Natural killer cell (primary cell): ENCODE measurements around the gene MGMT. TPM values are rescaled to one million over a fixed set of nuclear protein-coding genes. Genes with fewer than 3 reads are reported as not detected.

Experiments
- ATAC-seq, 3 donors: fragments of 150-1000 bp in 2 of 3; fragments of 200-7000 bp in 1 of 3; cut with Tn5 transposase; 1 replicate in 1 of 3; 2 replicates in 2 of 3; pipeline ENCODE4 v1.10.0; 2021; ENCODE audit warnings: mild to moderate bottlenecking in 2 of 3, moderate library complexity in 2 of 3
- DNase-seq, 2 donors: peaks; one replicate each; pipeline versions ENCODE4 v3.0.0 to v3.0.0-alpha.2; 2013 to 2021; ENCODE audit warnings: mixed read lengths in 1 of 2
- H3K27ac ChIP-seq: one replicate; pipeline ENCODE4 v1.5.1; 2013; ENCODE audit warnings: mild to moderate bottlenecking, low read length
- H3K27me3 ChIP-seq: one replicate; pipeline ENCODE4 v1.6.1; 2013; ENCODE audit warnings: low read length; ENCODE audit not compliant: control insufficient read depth, insufficient read depth
- H3K36me3 ChIP-seq: one replicate; pipeline ENCODE4 v1.6.1; 2013; ENCODE audit warnings: low read length; ENCODE audit not compliant: control insufficient read depth, insufficient read depth
- H3K4me1 ChIP-seq: one replicate; pipeline ENCODE4 v1.6.1; 2013; ENCODE audit warnings: low read length; ENCODE audit not compliant: control insufficient read depth, insufficient read depth
- H3K4me3 ChIP-seq: one replicate; pipeline ENCODE4 v1.5.1; 2013; ENCODE audit warnings: low read length
- H3K9me3 ChIP-seq: one replicate; pipeline ENCODE4 v1.6.1; 2013; ENCODE audit warnings: low read length; ENCODE audit not compliant: control insufficient read depth, insufficient read depth
- H3K27ac Mint-ChIP-seq, 2 donors: one replicate each; pipeline ENCODE4 v1.8.0; 2022; ENCODE audit warnings: mild to moderate bottlenecking in 2 of 2, mixed read lengths in 2 of 2, moderate library complexity in 1 of 2
- H3K27me3 Mint-ChIP-seq, 2 donors: one replicate each; pipeline ENCODE4 v1.8.0; 2022; ENCODE audit warnings: low read depth in 2 of 2, mixed read lengths in 2 of 2
- H3K36me3 Mint-ChIP-seq: one replicate; pipeline ENCODE4 v1.8.0; 2022; ENCODE audit warnings: mixed read lengths
- H3K4me1 Mint-ChIP-seq, 2 donors: one replicate each; pipeline ENCODE4 v1.8.0; 2022; ENCODE audit warnings: mixed read lengths in 2 of 2
- H3K4me3 Mint-ChIP-seq: one replicate; pipeline ENCODE4 v1.8.0; 2022; ENCODE audit warnings: mild to moderate bottlenecking, moderate library complexity, mixed read lengths
- H3K9me3 Mint-ChIP-seq, 2 donors: one replicate each; pipeline ENCODE4 v1.8.0; 2022; ENCODE audit warnings: mixed read lengths in 2 of 2
- WGBS: methylation state at CpG from one replicate; pipeline ENCODE4 v1.1.7; 2013; ENCODE audit warnings: missing lambda C conversion rate; ENCODE audit not compliant: insufficient coverage; 5-methylcytosine and 5-hydroxymethylcytosine counted together
- intact Hi-C: fragments of 100-400 bp; cut with micrococcal nuclease; formaldehyde crosslinking; loops from one replicate; pipeline ENCODE4 v1.14.2; 2022
- total RNA-seq, 4 donors: library from RNA; stranded (reverse); fragments of 120-200 nt in 1 of 4; gene quantifications; one replicate each; pipeline versions ENCODE4 v1.2.3 to v1.2.4, GENCODE V29; 2013 to 2022
- TF ChIP-seq, protein P1 (sequence below): fragments of 200-600 bp; IDR thresholded peaks from one replicate; pipeline ENCODE4 v1.8.0; 2022; ENCODE audit warnings: antibody characterized with exemption

The MGMT gene
- total RNA-seq, 3 donors from 2014 or later (not counting 1 experiment from before 2014, with no cell fraction given) = 16.5 to 19.7 (median 18.8) TPM

DNA sequence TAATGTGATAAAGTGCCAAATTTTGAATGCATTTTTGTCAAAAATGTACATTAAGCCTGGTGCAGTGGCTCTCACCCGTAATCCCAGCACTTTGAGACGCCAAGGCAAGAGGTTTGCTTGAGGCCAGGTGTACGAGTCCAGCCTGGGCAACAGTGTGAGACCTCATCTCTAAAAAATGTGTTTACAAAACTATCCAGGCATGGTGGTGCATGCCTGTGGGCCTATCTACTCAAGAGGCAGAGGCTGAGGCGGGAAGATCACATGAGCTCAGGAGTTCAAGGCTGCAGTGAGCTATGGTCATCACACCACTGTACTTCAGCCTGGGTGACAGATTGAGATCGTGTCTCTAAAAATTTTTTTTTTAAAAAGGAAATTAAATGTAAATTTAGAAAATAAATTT, 18.5 kb upstream of the MGMT start:
- Histone ChIP-seq H3K9me3 (no peaks in the 10 kb centered on the region), H3K4me3 (no peak overlapping the region), H3K36me3 (no peaks in the 10 kb centered on the region), H3K27me3 (no peaks in the 10 kb centered on the region), H3K27ac (no peak overlapping the region), H3K4me1 (no peaks in the 10 kb centered on the region)
- WGBS = 92% methylated on average over 4 of the region's 5 CpGs
- H3K27ac Mint-ChIP-seq = no peak overlapping the region
- no peaks in the 10 kb centered on the region for H3K4me1 Mint-ChIP-seq
- no peak for DNase-seq
- TF ChIP-seq, protein P1, sequence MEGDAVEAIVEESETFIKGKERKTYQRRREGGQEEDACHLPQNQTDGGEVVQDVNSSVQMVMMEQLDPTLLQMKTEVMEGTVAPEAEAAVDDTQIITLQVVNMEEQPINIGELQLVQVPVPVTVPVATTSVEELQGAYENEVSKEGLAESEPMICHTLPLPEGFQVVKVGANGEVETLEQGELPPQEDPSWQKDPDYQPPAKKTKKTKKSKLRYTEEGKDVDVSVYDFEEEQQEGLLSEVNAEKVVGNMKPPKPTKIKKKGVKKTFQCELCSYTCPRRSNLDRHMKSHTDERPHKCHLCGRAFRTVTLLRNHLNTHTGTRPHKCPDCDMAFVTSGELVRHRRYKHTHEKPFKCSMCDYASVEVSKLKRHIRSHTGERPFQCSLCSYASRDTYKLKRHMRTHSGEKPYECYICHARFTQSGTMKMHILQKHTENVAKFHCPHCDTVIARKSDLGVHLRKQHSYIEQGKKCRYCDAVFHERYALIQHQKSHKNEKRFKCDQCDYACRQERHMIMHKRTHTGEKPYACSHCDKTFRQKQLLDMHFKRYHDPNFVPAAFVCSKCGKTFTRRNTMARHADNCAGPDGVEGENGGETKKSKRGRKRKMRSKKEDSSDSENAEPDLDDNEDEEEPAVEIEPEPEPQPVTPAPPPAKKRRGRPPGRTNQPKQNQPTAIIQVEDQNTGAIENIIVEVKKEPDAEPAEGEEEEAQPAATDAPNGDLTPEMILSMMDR = no peak
- H3K27me3 Mint-ChIP-seq = peaks cover 10 to 32% of the 10 kb centered on the region in 2 donors
- no peaks in the 10 kb centered on the region for H3K9me3 Mint-ChIP-seq
- intact Hi-C loops = no loop called here
- no peak for ATAC-seq
- H3K36me3 Mint-ChIP-seq = no peaks in the 10 kb centered on the region
- no peak overlapping the region for H3K4me3 Mint-ChIP-seq

DNA sequence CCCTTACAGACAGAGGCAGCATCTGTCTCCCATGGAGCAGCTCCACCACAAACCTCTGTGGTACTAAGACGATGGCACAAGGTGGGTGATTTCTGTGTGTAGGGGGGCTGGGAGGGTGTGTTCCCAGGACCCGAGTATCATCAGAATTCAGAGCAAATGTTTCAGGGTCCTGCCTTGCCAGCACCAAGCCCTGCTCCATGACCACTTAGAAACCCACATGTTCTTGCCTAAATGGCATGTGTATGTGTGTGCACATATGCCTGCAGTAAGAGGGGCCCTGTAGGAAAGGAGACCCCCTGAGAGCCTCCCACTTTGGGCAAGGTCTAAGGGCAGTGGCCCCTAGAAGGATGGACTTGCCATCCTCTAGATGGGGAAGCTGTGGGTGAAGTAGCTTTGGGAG, 17.1 kb upstream of the MGMT start:
- no peak overlapping the region for H3K4me3 Mint-ChIP-seq
- TF ChIP-seq, protein P1 = no peak
- Histone ChIP-seq H3K4me3 (no peak overlapping the region), H3K9me3 (no peaks in the 10 kb centered on the region), H3K27ac (no peak overlapping the region), H3K27me3 (no peaks in the 10 kb centered on the region), H3K4me1 (no peaks in the 10 kb centered on the region), H3K36me3 (no peaks in the 10 kb centered on the region)
- H3K4me1 Mint-ChIP-seq = no peaks in the 10 kb centered on the region
- intact Hi-C loops = no loop called here
- 69% methylated on average over 2 of the region's 2 CpGs for WGBS
- no peaks in the 10 kb centered on the region for H3K9me3 Mint-ChIP-seq
- ATAC-seq (no peak), DNase-seq (no peak)
- no peaks in the 10 kb centered on the region for H3K36me3 Mint-ChIP-seq
- H3K27ac Mint-ChIP-seq = no peak overlapping the region
- peaks cover 11 to 28% of the 10 kb centered on the region in 2 donors for H3K27me3 Mint-ChIP-seq

DNA sequence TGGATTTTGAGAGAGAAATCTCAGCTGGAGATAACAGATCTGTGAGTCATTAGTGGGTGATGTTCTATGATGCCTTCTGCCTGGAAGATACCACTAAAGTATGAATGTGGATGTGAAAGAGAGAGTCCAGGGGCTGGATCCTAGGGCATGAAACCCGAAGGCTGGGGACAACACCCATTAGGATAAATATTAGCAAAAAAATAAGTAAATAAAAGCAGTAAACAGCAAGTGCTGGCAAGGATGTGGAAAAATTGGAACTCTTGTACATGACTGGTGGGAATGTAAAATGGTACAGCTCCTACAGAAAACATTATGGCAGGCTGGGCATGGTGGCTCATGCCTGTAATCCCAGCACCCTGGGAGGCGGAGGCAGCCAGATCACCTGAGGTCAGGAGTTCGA, 16.6 kb upstream of the MGMT start:
- no peaks in the 10 kb centered on the region for H3K4me1 Mint-ChIP-seq
- no peak overlapping the region for H3K4me3 Mint-ChIP-seq
- H3K27ac Mint-ChIP-seq = no peak overlapping the region
- TF ChIP-seq, protein P1 = no peak
- no peaks in the 10 kb centered on the region for H3K36me3 Mint-ChIP-seq
- no peak for DNase-seq
- peaks cover 14 to 33% of the 10 kb centered on the region in 2 donors for H3K27me3 Mint-ChIP-seq
- Histone ChIP-seq H3K27me3 (no peaks in the 10 kb centered on the region), H3K4me1 (no peaks in the 10 kb centered on the region), H3K27ac (no peak overlapping the region), H3K4me3 (no peak overlapping the region), H3K36me3 (no peaks in the 10 kb centered on the region), H3K9me3 (no peaks in the 10 kb centered on the region)
- intact Hi-C loops = no loop called here
- ATAC-seq = no peak
- 71% methylated on average over 2 of the region's 3 CpGs for WGBS
- no peaks in the 10 kb centered on the region for H3K9me3 Mint-ChIP-seq

DNA sequence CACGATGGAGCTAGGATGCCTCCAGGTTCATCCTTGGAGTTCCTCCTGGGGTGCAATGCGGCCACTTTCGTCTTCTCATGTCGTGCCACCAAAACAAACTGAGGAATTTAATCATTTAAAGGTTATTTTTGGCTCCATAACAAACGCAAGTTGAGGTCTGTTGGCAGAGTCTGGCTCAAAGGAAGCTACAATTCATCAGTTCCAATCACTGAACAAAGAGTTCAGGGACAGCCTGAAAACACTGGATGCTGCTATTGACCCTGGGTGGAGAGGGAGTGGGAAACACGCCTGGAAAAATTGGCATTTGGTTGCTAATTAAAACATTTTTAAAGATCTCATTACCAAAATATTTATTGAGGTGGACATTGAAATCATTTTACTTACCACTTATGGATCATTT, 11.4 kb upstream of the MGMT start:
- DNase-seq (no peak), ATAC-seq (no peak)
- TF ChIP-seq, protein P1 = no peak
- H3K9me3 ChIP-seq = no peaks in the 10 kb centered on the region
- no peak overlapping the region for H3K27ac Mint-ChIP-seq
- WGBS = 84% methylated on average over 5 of the region's 6 CpGs
- H3K27me3 Mint-ChIP-seq = peaks cover 18 to 44% of the 10 kb centered on the region in 2 donors
- no peaks in the 10 kb centered on the region for H3K4me1 Mint-ChIP-seq
- no peaks in the 10 kb centered on the region for H3K9me3 Mint-ChIP-seq
- H3K4me3 ChIP-seq = no peak overlapping the region
- no peaks in the 10 kb centered on the region for H3K36me3 Mint-ChIP-seq
- H3K4me3 Mint-ChIP-seq = no peak overlapping the region
- intact Hi-C loops = no loop called here
- no peaks in the 10 kb centered on the region for H3K36me3 ChIP-seq
- no peaks in the 10 kb centered on the region for H3K4me1 ChIP-seq
- H3K27ac ChIP-seq = no peak overlapping the region
- no peaks in the 10 kb centered on the region for H3K27me3 ChIP-seq
